ENCODE measurements around the gene FAM76A. TPM values are rescaled to one million over a fixed set of nuclear protein-coding genes. Genes with fewer than 3 reads are reported as not detected.

The FAM76A gene
- total RNA-seq, 1 experiment from 2014 or later: 9.6 TPM

- H3K9me2 ChIP-seq (ENCODE audit: insufficient read depth): no peaks in the 10 kb centered on the region
- TF ChIP-seq CBX3 (IDR thresholded peaks at IDR 0.05; ENCODE audit: low read depth): no peak
- TF ChIP-seq EZH2phosphoT487 (IDR thresholded peaks at IDR 0.05; ENCODE audit: borderline replicate concordance): no peak
- no peak for TF ChIP-seq YY1 (IDR thresholded peaks at IDR 0.05; ENCODE audit: extremely low read depth, insufficient replicate concordance, low read depth, low read length)
- no peak for TF ChIP-seq MAX (IDR thresholded peaks at IDR 0.05)
- POLR2A ChIA-PET: interaction anchor here (0.8 kb wide), 1 partner anchor 68 kb away, joined by 4 read pairs; the partner anchor contains the start of gene STX12
Measured at GRCh38 chr1:27704958-27705357, 20.8 kb upstream of the FAM76A start.

GRCh38 chr1:27705545-27705944 lies 20.2 kb upstream of the FAM76A start:
- H3K27me3 ChIP-seq (ENCODE audit: insufficient read depth, low read length): no peaks in the 10 kb centered on the region
- peak overlapping the region; percentile 80 for H2AFZ ChIP-seq (ENCODE audit: low read depth, low read length, poor library complexity, severe bottlenecking)
- H3K4me3 ChIP-seq (replicated peaks in 1 of 2; ENCODE audit: low read depth in 1 of 2, low read length in 2 of 2): no peak overlapping the region
- no peaks in the 10 kb centered on the region for H3K36me3 ChIP-seq (ENCODE audit: control insufficient read depth in 1 of 2, insufficient read depth in 2 of 2, low read length in 2 of 2)
- no peak for ATAC-seq
- peaks cover 0 to 5% of the 10 kb centered on the region in 2 experiments; a peak in 1 of 4 replicates for H3K9me3 ChIP-seq (ENCODE audit: control insufficient read depth in 1 of 2, insufficient read depth in 1 of 2, low read depth in 1 of 2, low read length in 2 of 2)
- no peak overlapping the region for H3K4me2 ChIP-seq (ENCODE audit: low read length)
- no peaks in the 10 kb centered on the region for H3K9me2 ChIP-seq (ENCODE audit: insufficient read depth)
- no peaks in the 10 kb centered on the region for H3K79me2 ChIP-seq (ENCODE audit: insufficient read depth, low read length)
- DNase-seq (ENCODE audit: low read depth, low spot score): no peak
- no peaks in the 10 kb centered on the region for H4K20me1 ChIP-seq (ENCODE audit: insufficient read depth)
- ChIA-PET POLR2A (interaction anchor here (0.8 kb wide), 1 partner anchor 67 kb away, joined by 4 read pairs; the partner anchor contains the start of gene STX12), CTCF (interaction anchor here (0.7 kb wide), 1 partner anchor 36 kb away, joined by 4 read pairs; no protein-coding TSS in a partner anchor), RAD21 (ENCODE audit: low non-redundant PET in 1 of 2, low total read pairs in 2 of 2, uncharacterized antibody in 2 of 2, unreplicated experiment in 2 of 2) (no interaction called here)
- H3K9ac ChIP-seq (ENCODE audit: low read length): no peak overlapping the region
- no peak for TF ChIP-seq EZH2phosphoT487 (IDR thresholded peaks at IDR 0.05; ENCODE audit: borderline replicate concordance)
- no peak for TF ChIP-seq SRF (IDR thresholded peaks at IDR 0.05; ENCODE audit: low read depth)
- TF ChIP-seq EGR1 (IDR thresholded peaks at IDR 0.05; ENCODE audit: low read depth): no peak
- no TSS peak for BruUV-seq (replicated peaks)
- intact Hi-C loops (cut with micrococcal nuclease): no loop called here
- no peak overlapping the region for H3K27ac ChIP-seq (ENCODE audit: low read depth, low read length)
- H3K4me1 ChIP-seq (ENCODE audit: control insufficient read depth in 1 of 2, insufficient read depth in 2 of 2, low read length in 2 of 2): no peaks in the 10 kb centered on the region

More at GRCh38 chr1:27704958-27705357, 20.8 kb upstream of the FAM76A start:
- Histone ChIP-seq H4K20me1 (ENCODE audit: insufficient read depth) (no peaks in the 10 kb centered on the region), H3K79me2 (ENCODE audit: insufficient read depth, low read length) (no peaks in the 10 kb centered on the region), H3K27ac (ENCODE audit: low read depth, low read length) (no peak overlapping the region), H3K36me3 (ENCODE audit: control insufficient read depth in 1 of 2, insufficient read depth in 2 of 2, low read length in 2 of 2) (no peaks in the 10 kb centered on the region), H3K9me3 (ENCODE audit: control insufficient read depth in 1 of 2, insufficient read depth in 1 of 2, low read depth in 1 of 2, low read length in 2 of 2) (peaks cover 0 to 5% of the 10 kb centered on the region in 2 experiments; a peak in 1 of 4 replicates), H3K4me3 (replicated peaks in 1 of 2; ENCODE audit: low read depth in 1 of 2, low read length in 2 of 2) (no peak overlapping the region), H3K4me1 (ENCODE audit: control insufficient read depth in 1 of 2, insufficient read depth in 2 of 2, low read length in 2 of 2) (no peaks in the 10 kb centered on the region), H3K4me2 (ENCODE audit: low read length) (no peak overlapping the region), H3K27me3 (ENCODE audit: insufficient read depth, low read length) (no peaks in the 10 kb centered on the region), H2AFZ (ENCODE audit: low read depth, low read length, poor library complexity, severe bottlenecking) (peak overlapping the region; percentile 80), H3K9ac (ENCODE audit: low read length) (no peak overlapping the region)
- ChIA-PET RAD21 (ENCODE audit: low non-redundant PET in 1 of 2, low total read pairs in 2 of 2, uncharacterized antibody in 2 of 2, unreplicated experiment in 2 of 2) (no interaction called here), CTCF (no interaction called here)
- ATAC-seq (no peak), DNase-seq (ENCODE audit: low read depth, low spot score) (no peak)
- intact Hi-C loops (cut with micrococcal nuclease): no loop called here
- no TSS peak for BruUV-seq (replicated peaks)
